Heart left ventricle (tissue), 13 donors: ENCODE data around the gene TRAPPC12.

ENCODE experiments used
- CTCF ChIP-seq, 12 donors: fragments of 200-600 bp; sonication (generic) in 4 of 12; IDR thresholded peaks; one replicate each; pipeline versions ENCODE4 v1.5.0 to v1.8.0; 2018 to 2022; ENCODE audit warnings: antibody characterized with exemption in 12 of 12, mild to moderate bottlenecking in 5 of 12
- POLR2A ChIP-seq, 2 donors: fragments of 450-650 bp; IDR thresholded peaks; one replicate each; pipeline ENCODE4 v1.6.1; 2017; ENCODE audit warnings: antibody characterized with exemption in 2 of 2, mild to moderate bottlenecking in 2 of 2, moderate library complexity in 2 of 2
- donor health status: ischemic (EF 13 %, LVEDD 7.1; RV severe dilation, severe dysfunction).
- donor health status: DM: no; HTN: yes; CAD: no.
- donor health status: DM: no; HTN: no; CAD: no.
- donor health status: ischemic (EF 25% LVEDD 6.9; RV normal size, moderate dysfunction).
- donor health status: ischemic (EF 25% LVEDD 5.7; RV mildly dilated, moderate dysfunction).
- donor health status: ischemic (EF 35%, LVEDD 5.7; RV mildly dilated, moderate dysfunction).
- donor health status: nonischemic (EF 11% LVEDD 7.7; RV severe dilation, severe dysfunction).
- donor health status: DM: yes; HTN: yes; CAD: no.
- donor health status: PGD.
- donor health status: ischemic (EF 29% LVEDD 5.4; RV normal size, mild dysfunction).
- donor health status: nonischemic (EF 23%, LVEDD 6.1; RV moderate dilation, normal function).

- TF ChIP-seq CTCF (IDR thresholded peaks at IDR 0.05) (no peak), POLR2A (IDR thresholded peaks at IDR 0.05) (no peak)
Observed at GRCh38 chr2:3512086-3512485, 132.6 kb downstream of the TRAPPC12 start.
